SK-N-SH (cell line): ENCODE data around the gene UNK. TPM values are rescaled to one million over a fixed set of nuclear protein-coding genes. Genes with fewer than 3 reads are reported as not detected.

ENCODE experiments used
- CTCF ChIA-PET: fragments of 300-600, 350-600 bp; formaldehyde crosslinking; extraction: SDS; loops from one replicate; lab custom pipeline; 2021; lab: Yijun Ruan, JAX
- POLR2A ChIA-PET: fragments of 350-600 bp; sonication (Branson Sonifier 250); formaldehyde crosslinking; extraction: SDS; loops from one replicate; lab custom pipeline; 2020; ENCODE audit warnings: antibody characterized with exemption, inconsistent platforms; lab: Yijun Ruan, JAX
- DNase-seq: peaks from one replicate; pipeline ENCODE4 v3.0.0; 2012
- H2AFZ ChIP-seq: fragments of 200-600 bp; sonication (generic); 2 replicates; pipeline ENCODE4 v1.8.1; 2016; ENCODE audit warnings: antibody characterized with exemption, mild to moderate bottlenecking, low read depth
- H3F3A ChIP-seq: fragments of 200-600 bp; sonication (generic); replicated peaks from 2 replicates; pipeline ENCODE3; 2016; ENCODE audit warnings: antibody characterized with exemption, mild to moderate bottlenecking; ENCODE audit not compliant: insufficient read depth
- H3K27ac ChIP-seq, 2 experiments: fragments of 200-500 bp in 1 of 2; fragments of 200-600 bp in 1 of 2; sonication (Bioruptor generic) in 1 of 2; sonication (generic), shearing (Covaris generic) in 1 of 2; 2 replicates each; pipeline versions ENCODE4 v1.5.1 to v1.6.1; 2014 to 2016; ENCODE audit warnings: low read depth in 2 of 2, inconsistent platforms in 1 of 2, low read length in 1 of 2, mild to moderate bottlenecking in 1 of 2, mixed read lengths in 1 of 2
- H3K27me3 ChIP-seq: fragments of 200-600 bp; sonication (generic), shearing (Covaris generic); 2 replicates; pipeline ENCODE4 v1.6.1; 2016; ENCODE audit warnings: mixed run types; ENCODE audit not compliant: insufficient read depth
- H3K36me3 ChIP-seq, 2 experiments: fragments of 200-500 bp in 1 of 2; fragments of 200-600 bp in 1 of 2; sonication (Bioruptor generic) in 1 of 2; sonication (generic) in 1 of 2; replicated peaks in 1 of 2; 2 replicates each; pipeline versions ENCODE3 to v1.5.1; 2014 to 2016; ENCODE audit warnings: low read length in 1 of 2, mild to moderate bottlenecking in 1 of 2; ENCODE audit not compliant: insufficient read depth in 2 of 2, control insufficient read depth in 1 of 2
- H3K4me1 ChIP-seq, 2 experiments: fragments of 200-500 bp in 1 of 2; fragments of 200-600 bp in 1 of 2; sonication (Bioruptor generic) in 1 of 2; sonication (generic), shearing (Covaris generic) in 1 of 2; 2 replicates each; pipeline versions ENCODE4 v1.5.1 to v1.6.1; 2014 to 2016; ENCODE audit warnings: low read depth in 1 of 2, low read length in 1 of 2, mixed run types in 1 of 2; ENCODE audit not compliant: insufficient read depth in 2 of 2, control insufficient read depth in 1 of 2
- H3K4me2 ChIP-seq: fragments of 200-600 bp; sonication (generic), shearing (Covaris generic); 2 replicates; pipeline ENCODE4 v1.6.1; 2017; ENCODE audit warnings: mixed run types
- H3K4me3 ChIP-seq, 2 experiments: fragments of 200-500 bp in 1 of 2; fragments of 200-600 bp in 1 of 2; sonication (Bioruptor generic) in 1 of 2; sonication (generic), shearing (Covaris generic) in 1 of 2; 2 replicates each; pipeline versions ENCODE4 v1.5.1 to v1.8.1; 2014 to 2016; ENCODE audit warnings: low read depth in 2 of 2, inconsistent platforms in 1 of 2, low read length in 1 of 2, mild to moderate bottlenecking in 1 of 2, mixed read lengths in 1 of 2, moderate library complexity in 1 of 2
- H3K79me2 ChIP-seq: fragments of 200-600 bp; sonication (generic); 2 replicates; pipeline ENCODE4 v1.8.1; 2017; ENCODE audit warnings: mild to moderate bottlenecking; ENCODE audit not compliant: insufficient read depth
- H3K9ac ChIP-seq: fragments of 200-600 bp; sonication (generic); 2 replicates; pipeline ENCODE4 v1.6.1; 2017; ENCODE audit warnings: mixed run types
- H3K9me2 ChIP-seq: fragments of 200-600 bp; sonication (generic); 2 replicates; pipeline ENCODE4 v1.6.1; 2017; ENCODE audit warnings: mixed run types
- H3K9me3 ChIP-seq: fragments of 200-600 bp; sonication (generic); 2 replicates; pipeline ENCODE4 v1.6.1; 2017; ENCODE audit warnings: mixed run types, mild to moderate bottlenecking, moderate library complexity
- H4K20me1 ChIP-seq: fragments of 200-600 bp; sonication (generic); 2 replicates; pipeline ENCODE4 v1.6.1; 2017; ENCODE audit warnings: mild to moderate bottlenecking, mixed run types; ENCODE audit not compliant: insufficient read depth
- FOSL2 ChIP-seq: IDR thresholded peaks from 2 replicates; pipeline ENCODE4 v1.4.0; 2012; ENCODE audit warnings: low read depth, mild to moderate bottlenecking, moderate library complexity, borderline replicate concordance
- FOXM1 ChIP-seq: IDR thresholded peaks from 2 replicates; pipeline ENCODE4 v1.4.0; 2012; ENCODE audit warnings: low read depth, mild to moderate bottlenecking
- GABPA ChIP-seq: IDR thresholded peaks from 2 replicates; pipeline ENCODE4 v1.4.0; 2012; ENCODE audit warnings: low read depth, mild to moderate bottlenecking
- GATA2 ChIP-seq: sonication (generic); formaldehyde crosslinking; IDR thresholded peaks from 2 replicates; pipeline ENCODE4 v1.5.0; 2020; ENCODE audit warnings: mild to moderate bottlenecking, missing genetic modification reagents
- JUND ChIP-seq: IDR thresholded peaks from 2 replicates; pipeline ENCODE4 v1.4.0; 2012
- TAF1 ChIP-seq: IDR thresholded peaks from 2 replicates; pipeline ENCODE4 v1.6.1; 2012; ENCODE audit warnings: low read depth, mild to moderate bottlenecking, low read length, moderate library complexity, borderline replicate concordance
- TEAD4 ChIP-seq: IDR thresholded peaks from 2 replicates; pipeline ENCODE4 v1.4.0; 2012; ENCODE audit warnings: mild to moderate bottlenecking, borderline replicate concordance; ENCODE audit not compliant: insufficient read depth
- YY1 ChIP-seq: IDR thresholded peaks from 2 replicates; pipeline ENCODE4 v1.4.0; 2012; ENCODE audit warnings: low read depth, mild to moderate bottlenecking
- ZBTB33 ChIP-seq: IDR thresholded peaks from 2 replicates; pipeline ENCODE4 v1.4.0; 2012; ENCODE audit warnings: low read depth, borderline replicate concordance
- WGBS: methylation state at CpG from one replicate; pipeline ENCODE4 v1.1.6; 2017; ENCODE audit warnings: low lambda C conversion rate; 5-methylcytosine and 5-hydroxymethylcytosine counted together
- polyA plus RNA-seq, 3 experiments: library from polyadenylated mRNA; depleted of rRNA; stranded (reverse); fragments of >200 nt; gene quantifications; 2 replicates each; pipeline ENCODE4 v1.2.3, GENCODE V29; 2012
- TF ChIP-seq, protein P1 (sequence below): IDR thresholded peaks from 2 replicates; pipeline ENCODE4 v1.4.0; 2012; ENCODE audit warnings: low read depth

Gene UNK
- polyA plus RNA-seq, 1 of the 3 experiments (the other 2 are of a cell fraction) = 24.8 TPM

GRCh38 chr17:75836605-75837004 is 52.0 kb downstream of the UNK start:
- no peaks in the 10 kb centered on the region for H3K27me3 ChIP-seq
- DNase-seq = no peak
- H2AFZ ChIP-seq = no peak overlapping the region
- no peak overlapping the region for H3K4me2 ChIP-seq
- ChIA-PET CTCF (interaction anchor here (0.8 to 16.5 kb wide), 8 partner anchors 4 to 89 kb away, joined by 3 to 326 read pairs (median 4); partner anchors contain the start of genes UNC13D and WBP2), POLR2A (interaction anchor here (0.6 to 1.2 kb wide), 3 partner anchors 9 to 831 kb away, joined by 3 to 4 read pairs (median 4); no protein-coding TSS in a partner anchor)
- H3K9me3 ChIP-seq = no peaks in the 10 kb centered on the region
- no peak overlapping the region for H3K4me3 ChIP-seq
- no peaks in the 10 kb centered on the region for H3F3A ChIP-seq
- no peak overlapping the region for H3K9ac ChIP-seq
- H4K20me1 ChIP-seq = no peaks in the 10 kb centered on the region
- no peaks in the 10 kb centered on the region for H3K9me2 ChIP-seq
- no peaks in the 10 kb centered on the region for H3K79me2 ChIP-seq
- TF ChIP-seq JUND = no peak
- TF ChIP-seq YY1 = no peak
- no peak for TF ChIP-seq TAF1
- no peak for TF ChIP-seq TEAD4
- no peak for TF ChIP-seq ZBTB33
- no peak for TF ChIP-seq GABPA
- TF ChIP-seq, protein P1, sequence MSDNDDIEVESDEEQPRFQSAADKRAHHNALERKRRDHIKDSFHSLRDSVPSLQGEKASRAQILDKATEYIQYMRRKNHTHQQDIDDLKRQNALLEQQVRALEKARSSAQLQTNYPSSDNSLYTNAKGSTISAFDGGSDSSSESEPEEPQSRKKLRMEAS = no peak
- H3K27ac ChIP-seq = no peak overlapping the region
- no peaks in the 10 kb centered on the region for H3K36me3 ChIP-seq
- H3K4me1 ChIP-seq = peaks cover 0 to 4% of the 10 kb centered on the region in 2 experiments; a peak in 1 of 4 replicates
- 83% methylated on average over 9 of the region's 9 CpGs for WGBS

GRCh38 chr17:75837899-75838298 is 53.3 kb downstream of the UNK start:
- Histone ChIP-seq H3K27ac (no peak overlapping the region; a peak in 1 of 4 replicates), H3K9me3 (no peaks in the 10 kb centered on the region), H3F3A (no peaks in the 10 kb centered on the region), H3K4me2 (no peak overlapping the region), H3K4me1 (peaks cover 0 to 4% of the 10 kb centered on the region in 2 experiments; a peak in 1 of 4 replicates), H3K36me3 (no peaks in the 10 kb centered on the region), H3K27me3 (no peaks in the 10 kb centered on the region), H3K9me2 (no peaks in the 10 kb centered on the region), H4K20me1 (no peaks in the 10 kb centered on the region), H3K9ac (no peak overlapping the region), H3K79me2 (no peaks in the 10 kb centered on the region), H2AFZ (no peak overlapping the region)
- DNase-seq = no peak
- WGBS = 80% methylated on average over 7 of the region's 7 CpGs
- CTCF ChIA-PET = interaction anchor here (1.1 to 16.5 kb wide), 5 partner anchors 5 to 90 kb away, joined by 3 to 326 read pairs (median 9); partner anchors contain the start of genes UNC13D and WBP2
- no peak for TF ChIP-seq GATA2 (CRISPR knock-in tag)
- no peak for TF ChIP-seq ZBTB33
- TF ChIP-seq FOXM1 = no peak
- TF ChIP-seq FOSL2 = no peak
- TF ChIP-seq, all 33 proteins: peak for 0
- H3K4me3 ChIP-seq = no peak overlapping the region
- POLR2A ChIA-PET = no interaction called here
